ENCODE measurements around the gene SNTB2.

The SNTB2 gene

GRCh38 chr16:69349536-69349935 is 162.6 kb downstream of the SNTB2 start:
- no peak for DNase-seq

- no peak for DNase-seq
These were observed 163.7 kb downstream of the SNTB2 start for GRCh38 chr16:69350536-69351133.

GRCh38 chr16:69351309-69352027 is 164.5 kb downstream of the SNTB2 start, which contains the start of gene TMED6:
TMED6 (minus strand) TSS chr16:69351786; CDS start chr16:69351753, 33 bp downstream.
- DNase-seq, result no peak

Measured in SW 1271 (cell line).